BLaER1 treated with 17β-estradiol and CSF1 and Interleukin-3, amounts not matched to agents 10 nM and 100 nM (cell line): ENCODE data around the gene QDPR.

ENCODE experiments used
- H3K27ac ChIP-seq, 11 experiments: shearing (Covaris generic); formaldehyde crosslinking; 2 replicates each; pipeline ENCODE4 v1.8.1; 2022
- H3K27me3 ChIP-seq, 11 experiments: shearing (Covaris generic); formaldehyde crosslinking; 2 replicates each; pipeline ENCODE4 v1.8.1; 2022
- H3K36me3 ChIP-seq, 11 experiments: shearing (Covaris generic); formaldehyde crosslinking; 2 replicates each; pipeline ENCODE4 v1.8.1; 2022
- H3K4me1 ChIP-seq, 10 experiments: shearing (Covaris generic); formaldehyde crosslinking; 2 replicates each; pipeline ENCODE4 v1.8.1; 2022
- H3K4me2 ChIP-seq, 11 experiments: shearing (Covaris generic); formaldehyde crosslinking; 2 replicates each; pipeline ENCODE4 v1.8.1; 2022
- H3K4me3 ChIP-seq, 10 experiments: shearing (Covaris generic); formaldehyde crosslinking; 2 replicates each; pipeline ENCODE4 v1.8.1; 2022
- H3K9ac ChIP-seq, 11 experiments: shearing (Covaris generic); formaldehyde crosslinking; 2 replicates each; pipeline ENCODE4 v1.8.1; 2022
- H3K9me3 ChIP-seq, 11 experiments: shearing (Covaris generic); formaldehyde crosslinking; replicated peaks in 1 of 11; 2 replicates each; pipeline ENCODE4 v1.8.1; 2022
- H4K20me1 ChIP-seq, 11 experiments: shearing (Covaris generic); formaldehyde crosslinking; 2 replicates each; pipeline ENCODE4 v1.8.1; 2022
- Cebpa-rat ChIP-seq, 11 experiments: shearing (Covaris generic); IDR thresholded peaks; 2 replicates each; pipeline ENCODE4 v1.8.1; 2022

Gene QDPR

GRCh38 chr4:17500574-17500973 lies 11.3 kb downstream of the QDPR start:
- no peak overlapping the region for H3K4me3 ChIP-seq
- H3K36me3 ChIP-seq = peaks cover 82 to 100% (median 96%) of the 10 kb centered on the region in 11 experiments
- H3K9ac ChIP-seq = no peak overlapping the region
- no peak overlapping the region for H3K4me2 ChIP-seq
- H3K9me3 ChIP-seq = no peaks in the 10 kb centered on the region
- TF ChIP-seq Cebpa-rat (IDR thresholded peaks at IDR 0.05) = no peak
- H3K27ac ChIP-seq = no peak overlapping the region
- H3K4me1 ChIP-seq = no peaks in the 10 kb centered on the region
- no peaks in the 10 kb centered on the region for H4K20me1 ChIP-seq
- no peaks in the 10 kb centered on the region for H3K27me3 ChIP-seq

GRCh38 chr4:17497890-17498523 lies 13.9 kb downstream of the QDPR start:
- H3K36me3 ChIP-seq = peaks cover 84 to 100% (median 97%) of the 10 kb centered on the region in 11 experiments
- H3K27me3 ChIP-seq = no peaks in the 10 kb centered on the region
- H3K27ac ChIP-seq = no peak overlapping the region
- H4K20me1 ChIP-seq = peaks cover 0 to 6% (median 0%) of the 10 kb centered on the region in 11 experiments; a peak in 5 of 22 replicates
- no peak overlapping the region for H3K4me2 ChIP-seq
- no peak overlapping the region for H3K9ac ChIP-seq
- no peak overlapping the region for H3K4me3 ChIP-seq
- TF ChIP-seq Cebpa-rat (IDR thresholded peaks at IDR 0.05) = no peak
- H3K9me3 ChIP-seq = no peaks in the 10 kb centered on the region
- H3K4me1 ChIP-seq = peaks cover 0 to 16% (median 8%) of the 10 kb centered on the region in 10 experiments; a peak in 11 of 20 replicates

- H3K4me3 ChIP-seq = no peak overlapping the region
- H3K27ac ChIP-seq = no peak overlapping the region
- no peak overlapping the region for H3K9ac ChIP-seq
- H4K20me1 ChIP-seq = peaks cover 0 to 13% (median 0%) of the 10 kb centered on the region in 11 experiments; a peak in 7 of 22 replicates
- no peaks in the 10 kb centered on the region for H3K9me3 ChIP-seq
- peak overlapping the region in 4 of 11 experiments; percentile 32 to 53 (median 36); a peak in 6 of 22 replicates for H3K4me2 ChIP-seq
- no peak for TF ChIP-seq Cebpa-rat (IDR thresholded peaks at IDR 0.05)
- H3K4me1 ChIP-seq = peaks cover 15 to 30% (median 22%) of the 10 kb centered on the region in 10 experiments
- H3K36me3 ChIP-seq = peaks cover 68 to 98% (median 85%) of the 10 kb centered on the region in 11 experiments
- H3K27me3 ChIP-seq = no peaks in the 10 kb centered on the region
Measured at GRCh38 chr4:17494258-17495190, 17.4 kb downstream of the QDPR start.

GRCh38 chr4:17493619-17494018 lies 18.3 kb downstream of the QDPR start:
- H3K4me3 ChIP-seq = no peak overlapping the region
- H3K4me2 ChIP-seq = peak overlapping the region in 1 of 11 experiments; percentile 32; a peak in 1 of 22 replicates
- no peak overlapping the region for H3K27ac ChIP-seq
- H3K9me3 ChIP-seq = no peaks in the 10 kb centered on the region
- H3K4me1 ChIP-seq = peaks cover 24 to 35% (median 30%) of the 10 kb centered on the region in 10 experiments
- TF ChIP-seq Cebpa-rat (IDR thresholded peaks at IDR 0.05) = no peak
- peaks cover 0 to 14% (median 0%) of the 10 kb centered on the region in 11 experiments; a peak in 7 of 22 replicates for H4K20me1 ChIP-seq
- peaks cover 61 to 98% (median 82%) of the 10 kb centered on the region in 11 experiments for H3K36me3 ChIP-seq
- no peaks in the 10 kb centered on the region for H3K27me3 ChIP-seq
- H3K9ac ChIP-seq = no peak overlapping the region

GRCh38 chr4:17492876-17493275 lies 19.0 kb downstream of the QDPR start:
- H3K27ac ChIP-seq = no peak overlapping the region
- H3K9ac ChIP-seq = no peak overlapping the region
- H3K4me1 ChIP-seq = peaks cover 25 to 36% (median 30%) of the 10 kb centered on the region in 10 experiments
- peaks cover 61 to 98% (median 82%) of the 10 kb centered on the region in 11 experiments for H3K36me3 ChIP-seq
- H4K20me1 ChIP-seq = peaks cover 0 to 14% (median 0%) of the 10 kb centered on the region in 11 experiments; a peak in 7 of 22 replicates
- no peaks in the 10 kb centered on the region for H3K9me3 ChIP-seq
- no peaks in the 10 kb centered on the region for H3K27me3 ChIP-seq
- H3K4me3 ChIP-seq = no peak overlapping the region
- no peak for TF ChIP-seq Cebpa-rat (IDR thresholded peaks at IDR 0.05)
- no peak overlapping the region for H3K4me2 ChIP-seq

- no peak overlapping the region for H3K9ac ChIP-seq
- no peaks in the 10 kb centered on the region for H3K9me3 ChIP-seq
- no peak overlapping the region for H3K27ac ChIP-seq
- H4K20me1 ChIP-seq = peaks cover 0 to 14% (median 0%) of the 10 kb centered on the region in 11 experiments; a peak in 7 of 22 replicates
- peaks cover 66 to 98% (median 82%) of the 10 kb centered on the region in 11 experiments for H3K36me3 ChIP-seq
- H3K4me3 ChIP-seq = no peak overlapping the region
- TF ChIP-seq Cebpa-rat (IDR thresholded peaks at IDR 0.05) = no peak
- H3K27me3 ChIP-seq = no peaks in the 10 kb centered on the region
- H3K4me2 ChIP-seq = no peak overlapping the region
- peaks cover 25 to 36% (median 30%) of the 10 kb centered on the region in 10 experiments for H3K4me1 ChIP-seq
Measured at GRCh38 chr4:17492058-17492741, 19.7 kb downstream of the QDPR start.

GRCh38 chr4:17491196-17491595 lies 20.7 kb downstream of the QDPR start:
- no peak overlapping the region for H3K27ac ChIP-seq
- H3K4me3 ChIP-seq = no peak overlapping the region
- H4K20me1 ChIP-seq = peaks cover 0 to 14% (median 0%) of the 10 kb centered on the region in 11 experiments; a peak in 7 of 22 replicates
- TF ChIP-seq Cebpa-rat (IDR thresholded peaks at IDR 0.05) = no peak
- H3K4me2 ChIP-seq = no peak overlapping the region
- H3K36me3 ChIP-seq = peaks cover 68 to 98% (median 82%) of the 10 kb centered on the region in 11 experiments
- no peaks in the 10 kb centered on the region for H3K27me3 ChIP-seq
- H3K4me1 ChIP-seq = peaks cover 25 to 36% (median 30%) of the 10 kb centered on the region in 10 experiments
- no peaks in the 10 kb centered on the region for H3K9me3 ChIP-seq
- H3K9ac ChIP-seq = no peak overlapping the region

- H3K27me3 ChIP-seq = no peaks in the 10 kb centered on the region
- peaks cover 25 to 36% (median 30%) of the 10 kb centered on the region in 10 experiments for H3K4me1 ChIP-seq
- no peak overlapping the region for H3K4me3 ChIP-seq
- peak overlapping the region in 2 of 11 experiments; percentile 27 to 44; a peak in 1 of 22 replicates for H3K27ac ChIP-seq
- no peak for TF ChIP-seq Cebpa-rat (IDR thresholded peaks at IDR 0.05)
- peak overlapping the region in 10 of 11 experiments; percentile 36 to 71 (median 59); a peak in 20 of 22 replicates for H3K4me2 ChIP-seq
- H3K36me3 ChIP-seq = peaks cover 66 to 97% (median 81%) of the 10 kb centered on the region in 11 experiments
- H3K9ac ChIP-seq = no peak overlapping the region
- no peaks in the 10 kb centered on the region for H3K9me3 ChIP-seq
- H4K20me1 ChIP-seq = peaks cover 0 to 14% (median 0%) of the 10 kb centered on the region in 11 experiments; a peak in 7 of 22 replicates
Measured at GRCh38 chr4:17490575-17491059, 21.3 kb downstream of the QDPR start.
